Measurements from ENCODE around the gene OPRM1.
"Not testable (repeated sequence)": the region's sequence is repeated elsewhere in the genome, so short reads cannot be mapped to it uniquely, and the experiment has no call there.

The OPRM1 gene

GRCh38 chr6:154140743-154141142, 101.7 kb downstream of the OPRM1 start:
- DNase-seq (ENCODE audit: low read depth in 2 of 2): no peak

- DNase-seq (ENCODE audit: low read depth in 2 of 2): no peak
Observed at GRCh38 chr6:154143753-154144152, 104.7 kb downstream of the OPRM1 start.

GRCh38 chr6:154154389-154154967, 115.4 kb downstream of the OPRM1 start:
- DNase-seq (ENCODE audit: low read depth in 2 of 2): peak; percentile 48 to 52

- peak; percentile 33 to 55 for DNase-seq (ENCODE audit: low read depth in 2 of 2)
Observed at GRCh38 chr6:154156135-154156896, 117.3 kb downstream of the OPRM1 start.

- DNase-seq (ENCODE audit: low read depth in 2 of 2): no peak
Observed at GRCh38 chr6:154157082-154157481, 118.0 kb downstream of the OPRM1 start.

GRCh38 chr6:154157706-154158105, 118.7 kb downstream of the OPRM1 start:
- DNase-seq (ENCODE audit: low read depth in 2 of 2): no peak

- DNase-seq (ENCODE audit: low read depth in 2 of 2): no peak
Observed at GRCh38 chr6:154159126-154159525, 120.1 kb downstream of the OPRM1 start.

- DNase-seq (ENCODE audit: low read depth in 2 of 2): no peak
Observed at GRCh38 chr6:154161689-154162088, 122.6 kb downstream of the OPRM1 start.

GRCh38 chr6:154164397-154164796, 125.4 kb downstream of the OPRM1 start:
- no peak for DNase-seq (ENCODE audit: low read depth in 2 of 2)

GRCh38 chr6:154165478-154165877, 126.4 kb downstream of the OPRM1 start:
- DNase-seq (ENCODE audit: low read depth in 2 of 2): no peak

- DNase-seq (ENCODE audit: low read depth in 2 of 2): no peak
Observed at GRCh38 chr6:154166140-154166539, 127.1 kb downstream of the OPRM1 start.

- DNase-seq (ENCODE audit: low read depth in 2 of 2): no peak
Observed at GRCh38 chr6:154167126-154167525, 128.1 kb downstream of the OPRM1 start.

GRCh38 chr6:154169193-154169847, 130.3 kb downstream of the OPRM1 start:
- no peak for DNase-seq (ENCODE audit: low read depth in 2 of 2)

GRCh38 chr6:154170106-154170505, 131.1 kb downstream of the OPRM1 start:
- no peak for DNase-seq (ENCODE audit: low read depth in 2 of 2)

GRCh38 chr6:154172393-154172792, 133.4 kb downstream of the OPRM1 start:
- DNase-seq (ENCODE audit: low read depth in 2 of 2): not testable (repeated sequence)

- no peak for DNase-seq (ENCODE audit: low read depth in 2 of 2)
Observed at GRCh38 chr6:154179434-154179833, 140.4 kb downstream of the OPRM1 start.

GRCh38 chr6:154187203-154187602, 148.2 kb downstream of the OPRM1 start:
- no peak for DNase-seq (ENCODE audit: low read depth in 2 of 2)

GRCh38 chr6:154187714-154188113, 148.7 kb downstream of the OPRM1 start:
- no peak for DNase-seq (ENCODE audit: low read depth in 2 of 2)

GRCh38 chr6:154196333-154196885, 157.4 kb downstream of the OPRM1 start:
- no peak for DNase-seq (ENCODE audit: low read depth in 2 of 2)

- no peak for DNase-seq (ENCODE audit: low read depth in 2 of 2)
Observed at GRCh38 chr6:154197196-154197860, 158.3 kb downstream of the OPRM1 start.

GRCh38 chr6:154201688-154202087, 162.6 kb downstream of the OPRM1 start:
- DNase-seq (ENCODE audit: low read depth in 2 of 2): not testable (repeated sequence)

GRCh38 chr6:154202339-154202738, 163.3 kb downstream of the OPRM1 start:
- DNase-seq (ENCODE audit: low read depth in 2 of 2): no peak
